Aorta (tissue), 5 donors: Measurements from ENCODE around the gene NUDT11. TPM values are rescaled to one million over a fixed set of nuclear protein-coding genes. Genes with fewer than 3 reads are reported as not detected.
"Not testable (repeated sequence)": the region's sequence is repeated elsewhere in the genome, so short reads cannot be mapped to it uniquely, and the experiment has no call there.

Source experiments
- ATAC-seq: fragments of 200-7000 bp; cut with Tn5 transposase; one replicate; pipeline ENCODE4 v1.9.1; 2022; ENCODE audit warnings: moderate library complexity; ENCODE audit not compliant: low FRiP score
- DNase-seq, 2 donors: peaks; one replicate each; pipeline ENCODE4 v3.0.0-alpha.2; 2020
- H3K27ac ChIP-seq, 2 donors: one replicate each; pipeline ENCODE4 v1.5.1; 2013; ENCODE audit warnings: low read length in 2 of 2, mild to moderate bottlenecking in 2 of 2, moderate library complexity in 2 of 2, control low read depth in 1 of 2, inconsistent platforms in 1 of 2, low read depth in 1 of 2
- H3K27me3 ChIP-seq, 2 donors: one replicate each; pipeline ENCODE4 v1.6.1; 2013; ENCODE audit warnings: control low read depth in 1 of 2, low read length in 1 of 2, mild to moderate bottlenecking in 1 of 2, moderate library complexity in 1 of 2; ENCODE audit not compliant: insufficient read depth in 2 of 2, control insufficient read depth in 1 of 2
- H3K36me3 ChIP-seq, 2 donors: one replicate each; pipeline ENCODE4 v1.6.1; 2013; ENCODE audit warnings: control low read depth in 1 of 2, low read length in 1 of 2, mild to moderate bottlenecking in 1 of 2; ENCODE audit not compliant: insufficient read depth in 2 of 2, control insufficient read depth in 1 of 2
- H3K4me1 ChIP-seq, 2 donors: one replicate each; pipeline ENCODE4 v1.6.1; 2013; ENCODE audit warnings: low read length in 2 of 2, control low read depth in 1 of 2, mild to moderate bottlenecking in 1 of 2, moderate library complexity in 1 of 2; ENCODE audit not compliant: insufficient read depth in 2 of 2, control insufficient read depth in 1 of 2
- H3K4me3 ChIP-seq, 2 donors: one replicate each; pipeline ENCODE4 v1.5.1; 2013; ENCODE audit warnings: low read length in 2 of 2, control low read depth in 1 of 2, mild to moderate bottlenecking in 1 of 2
- H3K9me3 ChIP-seq: one replicate; pipeline ENCODE4 v1.6.1; 2013; ENCODE audit warnings: mild to moderate bottlenecking, low read length; ENCODE audit not compliant: control insufficient read depth
- WGBS, 2 donors: extraction: QIAGEN DNeasy Blood & Tissue Kit; methylation state at CpG; one replicate each; pipeline ENCODE4 v1.1.7; 2013; 5-methylcytosine and 5-hydroxymethylcytosine counted together
- intact Hi-C, 2 donors: fragments of 100-400 bp; cut with DNase I; formaldehyde crosslinking; loops; one replicate each; pipeline versions ENCODE4 v1.14.2 to v1.15.0; 2022
- polyA plus RNA-seq, 2 donors: library from polyadenylated mRNA; stranded (reverse); fragments of 200-250 nt; gene quantifications; one replicate each; pipeline ENCODE4 v1.2.3, GENCODE V29; 2013
- total RNA-seq, 2 donors: library from RNA; stranded (reverse); fragmentation: NEBNext Ultra II Directional; extraction: Animal tissue kit (Norgen Biotek cat#: 25700); gene quantifications; one replicate each; pipeline ENCODE4 v1.2.1, GENCODE V29; 2021
- donor health status: healthy with polysubstance abuse.
- donor health status: Bipolar disorder and iron deficiency.
- donor health status: DM: no; HTN: no; CAD: no.
- donor health status: DM: no; HTN: no; CAD: no.
- donor health status: DM: yes; HTN: yes; CAD: no.

Gene NUDT11
- total and polyA plus RNA-seq, 4 donors = 1.4 to 4.9 (median 2.2) TPM

DNA sequence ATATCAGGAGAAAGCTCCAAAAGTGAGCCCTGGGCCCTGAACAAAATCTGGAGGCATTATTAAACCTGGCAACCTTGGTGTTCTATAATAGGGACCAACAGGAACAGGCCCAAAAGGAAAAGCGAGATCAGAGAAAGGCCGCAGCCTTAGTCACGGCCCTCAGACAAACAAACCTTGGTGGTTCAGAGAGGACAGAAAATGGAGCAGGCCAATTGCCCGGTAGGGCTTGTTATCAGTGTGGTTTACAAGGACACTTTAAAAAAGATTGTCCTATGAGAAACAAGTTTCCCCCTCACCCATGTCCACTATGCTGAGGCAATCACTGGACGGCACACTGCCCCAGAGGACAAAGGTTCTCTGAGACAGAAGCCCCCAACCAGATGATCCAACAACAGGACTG lies 14.0 kb downstream of the NUDT11 start:
- H3K27me3 ChIP-seq, H3K27ac ChIP-seq, H3K36me3 ChIP-seq, H3K9me3 ChIP-seq, DNase-seq, intact Hi-C loops, H3K4me1 ChIP-seq, ATAC-seq, H3K4me3 ChIP-seq: not testable (repeated sequence)
- WGBS, 2 donors = 90 to 92% methylated on average over 5 of the region's 5 CpGs

DNA sequence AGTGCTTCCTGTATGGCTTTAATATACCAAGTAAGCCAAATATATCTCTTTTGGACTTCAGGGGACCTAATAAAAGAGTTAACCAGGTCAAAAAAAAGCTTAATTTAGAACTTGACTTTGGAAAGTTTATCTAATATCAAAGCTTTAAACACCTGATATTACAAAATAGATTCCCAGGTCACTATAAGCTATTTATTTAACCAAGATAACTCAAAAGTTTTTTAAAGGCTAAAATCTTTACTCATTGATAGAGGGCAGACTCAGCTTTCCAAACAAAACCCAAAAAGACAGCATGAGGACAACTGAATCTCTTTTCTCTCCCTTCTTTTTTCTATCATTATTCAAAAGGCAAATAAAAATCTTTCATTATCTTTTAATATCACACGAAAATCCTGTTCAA lies 19.5 kb downstream of the NUDT11 start:
- Histone ChIP-seq H3K4me3 (no peak overlapping the region), H3K4me1 (no peaks in the 10 kb centered on the region), H3K9me3 (no peaks in the 10 kb centered on the region), H3K27ac (no peak overlapping the region), H3K36me3 (no peaks in the 10 kb centered on the region), H3K27me3 (no peaks in the 10 kb centered on the region)
- intact Hi-C loops = no loop called here
- DNase-seq (no peak), ATAC-seq (no peak)
- WGBS, 2 donors = 50 to 84% methylated on average over 1 of the region's 1 CpG

DNA sequence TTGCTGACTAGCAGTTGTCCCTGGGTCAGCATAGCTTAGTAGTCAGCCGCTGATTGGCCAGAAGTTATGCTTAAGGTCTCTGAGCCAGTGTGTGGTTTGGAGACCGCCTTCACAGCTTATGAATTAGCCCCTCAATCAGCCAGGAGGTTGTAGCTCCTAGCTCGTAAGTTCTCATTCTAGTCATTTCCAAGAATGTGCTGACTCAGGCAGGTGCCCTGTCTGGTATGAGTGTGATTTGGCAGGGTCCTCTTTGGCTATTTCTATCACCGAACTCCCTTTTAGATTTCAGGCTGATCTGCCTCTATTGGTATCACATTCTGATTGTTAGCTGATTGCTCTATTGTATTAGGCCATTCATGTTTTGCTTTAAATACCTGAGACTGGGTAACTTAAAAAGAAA lies 33.1 kb downstream of the NUDT11 start:
- Histone ChIP-seq H3K27me3 (no peaks in the 10 kb centered on the region), H3K36me3 (no peaks in the 10 kb centered on the region), H3K4me1 (no peaks in the 10 kb centered on the region), H3K4me3 (no peak overlapping the region), H3K27ac (no peak overlapping the region), H3K9me3 (no peaks in the 10 kb centered on the region)
- DNase-seq (no peak), ATAC-seq (no peak)
- intact Hi-C loops = loop anchor here in 1 of 2 donors (5.0 kb wide), 1 partner anchor 316 kb away; no protein-coding TSS in a partner anchor
- 82 to 94% methylated on average over 4 of the region's 4 CpGs for WGBS, 2 donors

DNA sequence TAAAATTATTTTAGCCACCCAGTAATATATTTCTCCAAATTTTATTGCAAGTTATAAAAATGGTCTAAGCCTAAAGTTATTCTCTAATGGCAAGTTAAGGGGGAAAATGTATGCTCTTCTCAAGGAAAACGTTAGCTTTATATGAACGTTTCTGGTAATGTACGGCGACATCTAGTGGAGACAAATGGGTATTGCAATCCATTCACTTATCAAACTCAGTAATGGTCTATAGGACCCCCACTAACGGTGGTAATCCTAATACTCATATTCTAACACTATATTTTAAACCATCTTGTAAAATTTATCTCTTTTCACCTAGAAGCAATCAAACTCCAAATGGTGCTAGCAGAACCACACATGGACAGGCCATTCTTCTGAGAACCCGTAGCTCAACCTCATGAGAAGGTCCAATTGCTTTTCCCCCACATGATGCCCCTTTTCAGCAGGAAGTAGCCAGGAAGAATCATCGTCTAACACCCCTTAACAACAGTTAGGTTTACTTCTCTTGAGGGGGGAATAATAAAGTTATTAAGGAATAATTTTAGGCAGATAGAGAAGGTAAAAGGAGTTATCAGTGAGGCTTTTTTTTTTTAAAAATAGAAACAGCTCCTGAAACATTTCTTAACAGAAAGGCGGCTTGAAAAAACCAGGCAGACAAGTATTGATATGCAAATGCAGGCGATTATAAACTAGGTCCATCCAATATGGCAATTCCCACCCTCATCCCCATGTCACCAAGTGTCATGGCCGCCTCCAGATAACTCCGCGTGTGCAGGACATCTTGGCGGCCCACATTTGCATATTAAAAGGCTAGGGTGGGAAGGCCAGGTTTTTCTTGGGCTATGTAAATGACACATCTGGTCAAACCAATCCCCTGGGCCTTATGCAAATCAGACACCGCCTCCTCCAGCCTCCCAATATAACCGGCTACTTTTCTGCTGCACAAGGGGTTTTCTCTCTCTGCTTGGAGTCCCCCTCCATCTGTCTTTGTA lies 35.0 kb downstream of the NUDT11 start:
- ATAC-seq (no peak), DNase-seq (no peak)
- intact Hi-C loops = loop anchor here in 1 of 2 donors (5.0 kb wide), 1 partner anchor 314 kb away; no protein-coding TSS in a partner anchor
- no peaks in the 10 kb centered on the region for H3K27me3 ChIP-seq
- no peak overlapping the region for H3K27ac ChIP-seq
- no peak overlapping the region for H3K4me3 ChIP-seq
- no peaks in the 10 kb centered on the region for H3K4me1 ChIP-seq
- no peaks in the 10 kb centered on the region for H3K36me3 ChIP-seq
- 38 to 48% methylated on average over 15 of the region's 15 CpGs for WGBS, 2 donors
- no peaks in the 10 kb centered on the region for H3K9me3 ChIP-seq

DNA sequence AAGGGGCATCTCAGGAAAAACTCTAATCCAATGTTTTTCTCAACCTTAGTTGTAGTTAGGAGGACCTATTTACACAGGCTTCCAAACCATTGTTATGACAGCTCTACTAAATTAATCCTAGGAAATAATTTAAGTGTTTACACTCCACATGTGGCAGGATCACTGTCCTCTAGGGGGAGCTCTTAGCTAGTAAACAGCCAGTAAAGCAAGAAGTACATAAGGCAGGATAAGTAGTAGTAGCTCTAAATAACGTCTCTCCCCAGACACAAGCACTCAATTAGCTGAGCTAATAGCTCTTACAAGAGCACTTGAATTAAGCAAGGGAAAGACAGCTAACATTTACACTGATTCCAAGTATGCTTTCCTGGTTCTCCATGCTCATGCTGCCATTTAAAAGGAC lies 37.3 kb downstream of the NUDT11 start:
- H3K27me3 ChIP-seq = no peaks in the 10 kb centered on the region
- DNase-seq (no peak), ATAC-seq (no peak)
- no peaks in the 10 kb centered on the region for H3K9me3 ChIP-seq
- no peaks in the 10 kb centered on the region for H3K4me1 ChIP-seq
- no peaks in the 10 kb centered on the region for H3K36me3 ChIP-seq
- intact Hi-C loops = loop anchor here in 1 of 2 donors (5.0 kb wide), 1 partner anchor 122 kb away; no protein-coding TSS in a partner anchor
- WGBS, 2 donors = 42 to 43% methylated on average over 1 of the region's 1 CpG
- no peak overlapping the region for H3K27ac ChIP-seq
- H3K4me3 ChIP-seq = no peak overlapping the region

DNA sequence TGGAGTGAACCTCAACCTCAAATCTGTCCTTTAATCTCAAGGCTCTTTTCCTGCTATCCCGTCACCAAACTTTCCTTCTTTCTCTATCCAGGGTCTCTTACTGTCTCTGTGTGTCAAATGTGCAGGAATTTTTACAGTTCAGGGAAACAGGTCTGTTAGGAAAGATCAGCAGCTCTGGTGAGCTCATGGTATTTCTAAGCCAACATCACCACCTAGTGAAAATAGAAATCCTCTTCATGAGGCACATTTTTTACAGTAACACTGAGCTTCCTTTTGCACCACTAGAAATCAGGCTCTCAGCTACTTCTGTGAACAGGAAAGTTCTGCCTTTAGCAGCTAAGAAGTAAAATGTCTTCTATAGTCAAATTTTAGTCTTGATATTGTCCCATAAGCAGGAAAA lies 39.6 kb downstream of the NUDT11 start:
- ATAC-seq = no peak
- WGBS, 2 donors = 0% methylated on average over 1 of the region's 1 CpG
- H3K4me3 ChIP-seq = no peak overlapping the region
- intact Hi-C loops = loop anchor here in 1 of 2 donors (5.0 kb wide), 1 partner anchor 120 kb away; no protein-coding TSS in a partner anchor
- no peaks in the 10 kb centered on the region for H3K27me3 ChIP-seq
- no peaks in the 10 kb centered on the region for H3K9me3 ChIP-seq
- no peaks in the 10 kb centered on the region for H3K36me3 ChIP-seq
- H3K4me1 ChIP-seq = no peaks in the 10 kb centered on the region
- no peak overlapping the region for H3K27ac ChIP-seq
- DNase-seq = no peak

DNA sequence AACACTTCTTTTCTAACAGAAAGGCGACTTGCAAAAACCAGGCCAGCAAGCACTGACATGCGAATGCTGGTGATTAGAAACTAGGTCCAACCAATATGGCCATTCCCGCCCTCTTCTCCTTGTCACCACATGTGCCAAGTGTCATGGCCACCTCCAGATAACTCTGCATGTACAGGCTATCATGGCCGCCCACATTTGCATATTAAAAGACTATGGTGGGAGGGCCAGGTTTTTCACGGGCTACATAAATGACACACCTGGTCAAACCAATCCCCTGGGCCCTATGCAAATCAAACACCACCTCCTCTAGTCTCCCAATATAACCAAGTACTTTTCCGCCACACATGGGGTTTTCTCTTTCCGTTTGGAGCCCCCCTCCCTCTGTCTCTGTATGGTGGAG lies 40.1 kb downstream of the NUDT11 start:
- H3K9me3 ChIP-seq = no peaks in the 10 kb centered on the region
- DNase-seq (no peak), ATAC-seq (no peak)
- intact Hi-C loops = loop anchor here in 1 of 2 donors (5.0 kb wide), 1 partner anchor 119 kb away; no protein-coding TSS in a partner anchor
- 69 to 86% methylated on average over 7 of the region's 7 CpGs for WGBS, 2 donors
- H3K27ac ChIP-seq = no peak overlapping the region
- no peaks in the 10 kb centered on the region for H3K4me1 ChIP-seq
- H3K4me3 ChIP-seq = no peak overlapping the region
- H3K27me3 ChIP-seq = no peaks in the 10 kb centered on the region
- no peaks in the 10 kb centered on the region for H3K36me3 ChIP-seq

DNA sequence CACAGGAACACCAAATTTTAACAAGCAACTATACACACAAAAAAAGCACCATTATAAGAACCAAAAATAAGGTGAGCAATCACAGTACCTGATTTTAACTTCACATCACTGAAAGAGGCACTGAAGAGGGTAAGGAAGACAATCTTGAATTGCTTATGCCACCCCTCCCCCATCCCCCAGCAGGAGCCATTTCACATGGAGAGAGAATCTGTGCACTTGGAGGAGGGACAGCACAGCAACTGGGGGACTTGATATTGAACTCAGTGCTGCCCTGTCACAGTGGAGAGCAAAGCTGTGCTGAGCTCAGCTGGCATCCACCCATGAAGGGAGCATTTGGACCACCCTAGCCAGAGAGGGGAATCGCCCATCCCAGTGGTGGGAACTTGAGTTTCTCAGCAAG lies 56.0 kb downstream of the NUDT11 start:
- 65 to 95% methylated on average over 1 of the region's 1 CpG for WGBS, 2 donors
- Histone ChIP-seq H3K36me3 (no peaks in the 10 kb centered on the region), H3K4me3 (no peak overlapping the region), H3K9me3 (no peaks in the 10 kb centered on the region), H3K27ac (no peak overlapping the region), H3K27me3 (no peaks in the 10 kb centered on the region), H3K4me1 (no peaks in the 10 kb centered on the region)
- DNase-seq = no peak
- ATAC-seq = no peak
- intact Hi-C loops = no loop called here
